HG02970 (cell line): Measurements from ENCODE around the gene TSPAN3.

ENCODE experiments used
- ATAC-seq: cut with Tn5 transposase; IDR thresholded peaks from one replicate; pipeline ENCODE4 v1.9.1; 2021; ENCODE audit warnings: mild to moderate bottlenecking, moderate library complexity, moderate number of reproducible peaks; ENCODE audit not compliant: unreplicated experiment, low FRiP score

TSPAN3 gene

DNA sequence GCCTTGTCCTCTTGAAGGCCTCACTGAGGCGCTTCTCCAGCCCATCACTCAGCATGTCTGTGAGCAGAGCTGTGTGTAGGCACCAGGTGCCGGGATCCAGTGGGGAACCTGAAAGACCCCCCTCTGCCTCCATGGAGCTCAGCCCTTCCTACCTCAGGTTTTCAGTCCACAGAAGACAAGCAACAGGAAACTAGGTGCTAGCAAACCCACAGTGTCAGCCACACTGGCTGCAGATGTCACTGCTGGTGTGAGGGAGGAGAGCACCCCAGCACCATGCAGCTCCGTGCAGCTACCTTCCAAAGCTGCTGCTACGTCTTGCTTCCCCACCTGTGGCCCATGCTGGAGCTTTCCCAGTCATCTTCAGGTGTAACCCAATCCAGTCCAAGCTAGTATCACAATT is 58.0 kb downstream of the TSPAN3 start:
- ATAC-seq: no peak

DNA sequence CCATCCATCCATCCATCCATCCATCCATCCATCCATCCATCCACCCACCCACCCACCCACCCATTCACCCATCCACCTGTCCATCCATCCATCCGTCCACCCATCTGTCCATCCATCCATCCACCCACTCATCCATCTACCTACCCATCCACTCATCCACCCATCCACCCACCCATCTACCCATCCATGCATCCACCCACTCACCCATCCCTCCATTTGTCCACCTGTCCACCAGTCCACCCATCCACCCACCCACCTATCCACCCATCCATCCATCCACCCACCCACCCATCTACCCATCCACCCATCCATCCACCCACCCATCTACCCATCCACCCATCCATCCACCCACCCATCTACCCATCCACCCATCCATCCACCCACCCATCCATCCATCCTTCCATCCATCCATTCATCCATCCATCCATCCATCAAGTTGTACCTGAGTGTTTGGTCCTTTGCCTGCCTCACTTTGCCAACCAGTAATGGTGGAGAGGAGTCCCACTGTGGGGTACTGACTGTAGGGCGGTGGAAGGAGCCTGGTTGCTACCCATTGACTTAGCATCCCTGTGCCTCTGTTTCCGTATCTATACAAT is 58.7 kb downstream of the TSPAN3 start:
- ATAC-seq: no peak

DNA sequence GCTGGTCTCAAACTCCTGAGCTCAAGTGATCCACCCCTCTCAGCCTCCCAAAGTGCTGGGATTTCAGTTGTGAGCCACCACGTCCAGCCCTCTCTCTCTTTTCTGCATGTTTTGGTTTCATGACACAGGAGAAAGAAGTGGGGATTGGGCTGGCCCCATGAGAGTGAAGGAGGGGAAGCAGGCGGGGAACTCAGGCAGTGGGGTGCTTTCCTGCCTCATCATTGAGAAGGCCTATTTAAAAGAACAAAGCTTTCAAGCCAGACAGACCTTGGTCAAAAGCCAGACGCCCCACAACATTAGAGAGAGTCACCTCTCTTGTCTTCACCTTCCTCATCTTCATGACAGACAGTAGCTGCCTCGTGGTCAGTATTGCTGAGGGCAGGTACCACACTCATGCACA is 60.1 kb downstream of the TSPAN3 start:
- ATAC-seq: no peak

DNA sequence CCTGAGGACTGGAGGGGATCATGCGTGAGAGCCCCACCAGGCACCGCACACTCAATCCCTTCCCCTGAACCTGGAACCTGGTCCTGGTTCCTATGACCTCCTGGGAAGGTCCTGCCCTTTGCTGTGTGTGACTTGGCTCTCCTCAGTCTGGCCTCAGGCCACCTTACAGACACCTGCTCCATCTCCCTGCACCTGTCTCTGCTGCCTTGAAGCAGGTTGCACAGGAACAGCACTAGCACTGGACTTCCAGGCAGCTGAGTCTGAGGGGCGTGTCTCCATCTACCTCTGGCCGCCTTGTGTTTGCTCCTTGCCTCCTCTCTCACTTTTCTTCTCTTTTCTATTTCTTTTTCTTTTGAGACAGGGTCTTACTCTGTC is 60.6 kb downstream of the TSPAN3 start:
- no peak for ATAC-seq

DNA sequence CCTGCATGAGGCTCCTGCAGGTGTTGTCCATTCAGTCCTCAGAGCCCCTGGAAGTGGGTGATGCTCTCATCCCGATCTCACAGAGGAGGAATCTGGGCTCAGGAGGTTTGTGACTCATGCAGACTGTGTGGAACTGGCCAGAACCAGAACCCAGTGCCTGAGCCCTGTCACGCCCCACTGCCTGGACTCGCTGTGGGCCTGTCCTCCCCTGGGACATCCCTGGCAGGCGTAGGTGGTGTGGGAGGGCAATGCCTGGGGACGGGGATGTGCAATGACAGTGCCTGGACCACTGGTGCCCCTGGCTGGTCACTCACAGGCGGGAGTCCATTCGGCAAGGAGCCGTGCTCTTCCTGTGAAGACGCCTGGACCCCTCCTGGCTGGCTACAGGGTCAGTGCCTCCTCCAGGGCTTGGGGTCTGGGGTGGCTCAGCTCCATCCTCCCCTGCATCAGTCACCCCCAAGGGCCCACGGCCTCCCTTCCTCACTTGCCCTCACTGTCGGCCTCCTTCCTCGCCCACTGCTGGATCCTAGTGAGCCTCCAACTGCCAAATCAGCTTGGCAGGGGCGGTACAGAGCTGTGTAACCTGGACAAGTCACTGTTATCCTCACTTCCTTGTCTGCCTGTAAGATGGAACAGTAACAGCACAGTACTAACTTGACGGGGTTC is 61.1 kb downstream of the TSPAN3 start:
- no peak for ATAC-seq

DNA sequence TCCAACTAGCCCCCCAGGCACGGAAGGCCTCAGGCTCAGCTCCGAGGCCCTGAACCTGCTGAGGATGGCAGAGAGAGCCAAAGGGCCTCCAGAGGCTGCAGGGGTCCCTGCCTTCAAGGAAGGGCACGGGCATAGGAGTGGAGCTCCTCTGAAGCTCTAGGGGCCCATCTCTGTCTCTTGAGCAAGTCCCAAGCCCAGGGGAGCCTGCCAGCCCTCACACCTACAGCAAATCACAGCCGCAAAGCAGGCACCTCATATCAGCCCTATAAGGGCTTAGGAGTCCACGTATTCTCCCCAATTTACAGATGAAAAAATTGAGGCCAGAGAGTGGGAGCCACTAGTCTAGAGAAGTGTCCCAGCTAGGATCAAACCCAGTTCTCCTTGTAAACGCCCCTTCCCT is 61.7 kb downstream of the TSPAN3 start:
- ATAC-seq: no peak

DNA sequence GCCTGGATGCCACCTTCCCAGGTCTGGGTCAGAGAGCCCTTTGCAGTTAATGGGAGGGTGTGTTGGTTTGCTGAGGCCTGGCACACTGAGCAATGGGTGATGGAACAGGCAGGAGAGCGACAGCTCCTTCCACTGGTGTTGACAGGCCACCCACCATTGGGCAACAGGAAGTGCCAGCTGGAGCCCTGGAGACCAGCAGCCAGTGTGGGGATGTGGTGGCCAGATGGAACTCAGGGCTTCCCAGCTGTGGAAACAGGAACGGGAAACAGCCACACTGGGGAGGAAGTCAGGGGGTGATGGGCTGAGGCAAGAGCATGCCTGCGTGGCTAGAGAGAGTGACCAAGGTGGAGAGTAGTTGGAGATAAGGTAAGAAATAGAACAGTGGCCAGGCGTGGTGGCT is 66.7 kb downstream of the TSPAN3 start:
- ATAC-seq: no peak

DNA sequence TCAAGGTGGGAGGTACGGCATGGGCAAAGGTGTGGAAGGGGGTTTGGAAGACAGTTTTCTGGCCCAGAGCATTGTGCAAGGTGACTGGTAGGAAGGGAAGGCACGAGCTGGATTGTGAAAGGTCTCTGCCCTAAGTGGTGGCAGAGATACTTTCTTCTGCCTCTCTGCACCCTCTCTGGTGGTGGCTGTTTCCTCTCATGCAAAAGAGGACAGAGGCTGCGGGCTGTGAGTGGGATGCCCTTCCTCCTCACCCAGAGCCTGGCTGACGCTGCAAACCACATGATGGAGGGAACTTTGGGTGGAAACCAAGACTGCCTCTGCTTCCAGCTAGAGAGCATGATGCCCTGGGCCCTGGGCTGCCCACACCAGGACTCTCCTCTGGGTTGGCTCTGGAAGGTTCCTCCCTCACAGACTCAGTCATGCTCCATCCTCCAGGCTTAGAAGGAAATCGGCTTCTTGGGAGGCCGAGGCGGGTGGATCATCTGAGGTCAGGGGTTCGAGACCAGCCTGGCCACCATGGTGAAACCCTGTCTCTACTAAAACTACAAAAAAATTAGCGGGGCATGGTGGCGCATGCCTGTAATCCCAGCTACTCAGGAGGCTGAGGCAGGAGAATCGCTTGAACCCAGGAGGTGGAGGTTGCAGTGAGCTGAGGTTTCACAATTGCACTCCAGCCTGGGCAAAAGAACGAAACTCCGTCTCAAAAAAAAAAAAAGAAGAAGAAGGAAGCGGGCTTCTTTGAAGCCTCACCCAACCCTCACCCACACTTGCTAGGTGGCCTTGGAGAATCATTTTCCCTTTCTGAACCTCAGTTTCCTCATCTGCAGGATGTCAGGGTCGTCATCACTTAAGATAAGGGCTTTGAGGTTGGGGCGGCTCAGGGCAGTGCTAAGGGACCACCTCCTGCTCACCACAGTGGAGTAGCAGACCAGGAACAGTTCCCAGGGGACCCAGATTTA is 67.7 kb downstream of the TSPAN3 start:
- no peak for ATAC-seq

DNA sequence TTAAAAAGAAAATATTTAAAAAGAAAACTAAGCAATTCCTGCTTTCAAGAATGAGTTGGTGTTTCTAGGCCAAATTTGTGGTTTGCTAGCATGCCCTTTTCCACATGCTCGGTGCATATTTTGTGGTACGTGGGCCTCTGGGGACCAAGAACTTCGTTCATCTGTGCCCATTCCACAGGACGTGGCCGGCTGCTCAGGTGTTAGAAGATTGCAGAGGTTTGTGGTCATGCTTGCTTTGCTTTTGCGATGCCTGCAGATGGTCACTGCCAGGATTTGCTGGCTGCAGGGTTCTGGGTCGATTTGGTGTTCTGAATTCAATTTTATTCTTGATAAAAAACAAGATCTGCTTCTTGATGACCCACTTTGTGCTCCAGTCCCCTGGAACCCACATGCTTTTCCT is 68.5 kb downstream of the TSPAN3 start:
- ATAC-seq: no peak

DNA sequence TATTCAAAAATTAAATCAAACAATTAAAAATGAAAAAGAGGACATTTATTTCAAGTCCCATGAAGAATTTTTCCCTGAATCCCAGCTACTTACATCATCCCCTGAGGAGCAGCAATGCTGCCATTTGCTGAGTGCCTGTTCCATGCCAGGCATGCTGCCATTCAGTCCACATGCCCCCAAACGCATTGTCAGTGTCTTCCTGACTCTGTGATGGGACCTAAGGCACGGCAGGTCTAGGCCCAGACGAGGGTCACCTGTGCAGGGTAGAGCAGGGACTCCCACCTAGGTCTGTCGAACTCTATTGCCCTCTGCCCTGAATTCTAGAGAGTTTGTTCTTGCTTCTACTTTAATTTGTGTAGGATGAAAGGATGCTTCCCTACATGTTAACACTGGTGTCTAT is 68.9 kb downstream of the TSPAN3 start:
- ATAC-seq: no peak

DNA sequence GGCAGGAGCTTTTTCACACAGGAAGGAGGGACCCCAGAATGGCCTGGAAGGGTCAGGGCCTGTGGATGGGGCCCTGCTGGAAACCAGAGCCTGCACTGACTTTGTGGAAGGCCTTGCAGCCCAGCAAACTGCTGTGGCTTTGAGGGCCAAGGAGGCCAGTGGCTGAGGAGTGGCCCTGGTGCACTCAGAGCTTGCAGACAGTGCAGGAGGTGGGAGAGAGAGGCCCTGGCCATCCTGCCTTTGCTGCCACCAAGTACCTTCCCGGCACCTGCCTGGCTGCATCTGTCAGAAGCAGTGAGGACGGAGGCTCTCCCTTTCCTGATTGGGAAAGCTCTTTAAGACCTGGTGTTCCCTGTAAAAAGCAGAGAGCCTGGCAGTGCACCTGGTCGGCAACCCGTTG is 69.6 kb downstream of the TSPAN3 start:
- ATAC-seq: no peak

DNA sequence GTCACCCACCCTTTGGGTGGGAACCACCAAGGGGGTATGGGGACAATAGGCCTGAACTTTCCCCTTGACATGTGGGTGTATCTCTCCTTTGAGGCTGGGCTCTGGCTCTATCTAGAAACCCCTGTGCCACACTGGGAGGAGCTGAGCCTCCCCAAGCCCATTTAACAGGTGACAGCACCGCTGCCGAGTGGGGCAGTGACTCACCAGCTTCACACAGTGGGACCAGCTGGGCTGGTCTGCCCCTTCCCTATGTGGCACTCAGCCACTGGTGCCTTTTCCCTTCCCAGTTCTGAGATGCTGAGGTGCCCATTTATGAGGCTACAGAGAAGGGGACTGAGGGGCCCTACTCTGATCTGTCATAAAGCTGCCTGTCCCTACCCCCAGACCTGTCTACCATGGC is 70.9 kb downstream of the TSPAN3 start:
- ATAC-seq: no peak

DNA sequence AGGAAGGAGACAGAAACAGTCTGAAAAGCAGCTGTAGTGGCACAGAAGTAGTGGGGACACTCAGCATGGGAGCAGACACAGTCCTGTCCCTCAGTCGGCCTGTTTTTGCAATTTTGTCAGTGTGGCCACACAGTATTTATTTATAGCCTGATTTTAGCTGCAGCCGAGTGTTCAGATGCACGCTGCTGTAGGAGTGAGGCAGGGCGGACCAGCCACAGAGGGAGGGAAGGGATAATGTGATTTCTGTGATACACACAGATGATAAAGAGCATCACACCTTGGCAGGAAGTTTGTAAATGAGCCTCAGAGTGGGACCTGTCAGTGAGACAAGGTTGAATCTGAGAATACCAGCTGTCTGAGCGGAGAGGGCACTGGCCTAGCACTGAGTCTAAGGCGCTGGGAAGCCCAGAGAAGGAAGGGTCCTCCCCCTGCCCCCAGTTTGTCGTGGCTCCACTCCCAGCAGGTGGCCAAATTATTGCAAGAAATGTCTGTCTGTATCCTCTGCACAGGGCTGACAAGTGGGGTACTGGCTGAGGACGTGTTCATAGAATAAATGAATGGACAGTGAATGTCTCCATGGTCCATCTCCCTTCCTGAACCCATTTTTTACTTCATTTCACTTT is 72.1 kb downstream of the TSPAN3 start:
- ATAC-seq: no peak

DNA sequence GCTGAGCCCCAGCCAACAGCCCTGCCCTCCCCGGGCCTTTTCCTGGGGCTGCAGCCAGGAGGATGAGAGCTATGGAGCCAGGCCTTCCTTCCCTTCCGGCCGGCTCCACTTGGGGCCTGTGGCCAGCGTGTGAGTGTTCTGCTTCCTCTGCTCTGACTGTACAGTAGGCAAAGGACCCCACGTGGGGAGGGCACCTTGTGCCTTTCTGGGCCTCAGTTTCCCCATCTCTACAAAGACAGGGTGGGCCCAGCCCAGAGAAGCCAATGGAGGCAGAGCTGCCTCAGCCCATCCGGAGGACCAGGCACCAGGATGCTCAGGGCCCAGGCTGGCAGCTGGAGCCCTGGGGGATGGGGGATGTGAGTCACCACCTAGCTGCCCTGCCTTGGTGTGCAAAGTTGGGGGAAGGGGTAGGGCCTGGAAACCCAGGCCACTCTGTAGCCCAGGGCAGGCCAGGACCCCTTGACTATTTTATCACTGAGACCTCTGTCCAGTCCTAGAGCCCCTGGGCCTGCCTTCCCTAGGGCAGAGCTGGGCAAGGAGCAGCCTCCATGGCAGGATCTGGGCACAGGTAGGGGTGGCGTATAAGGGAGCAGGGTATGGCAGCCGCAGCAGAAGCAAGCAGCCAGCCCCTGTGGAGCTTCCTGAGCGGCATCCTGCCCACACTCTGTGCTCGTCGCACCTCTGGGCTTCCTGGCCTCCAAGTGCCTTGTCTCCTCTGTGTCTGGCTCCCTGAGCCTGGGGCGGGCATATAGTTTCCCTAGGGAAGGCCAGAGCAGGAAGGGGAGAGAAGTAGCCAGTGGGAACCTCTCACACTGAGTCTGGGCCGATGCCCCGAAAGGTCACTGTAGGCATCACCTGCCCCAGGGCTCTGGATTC is 74.1 kb downstream of the TSPAN3 start:
- no peak for ATAC-seq

DNA sequence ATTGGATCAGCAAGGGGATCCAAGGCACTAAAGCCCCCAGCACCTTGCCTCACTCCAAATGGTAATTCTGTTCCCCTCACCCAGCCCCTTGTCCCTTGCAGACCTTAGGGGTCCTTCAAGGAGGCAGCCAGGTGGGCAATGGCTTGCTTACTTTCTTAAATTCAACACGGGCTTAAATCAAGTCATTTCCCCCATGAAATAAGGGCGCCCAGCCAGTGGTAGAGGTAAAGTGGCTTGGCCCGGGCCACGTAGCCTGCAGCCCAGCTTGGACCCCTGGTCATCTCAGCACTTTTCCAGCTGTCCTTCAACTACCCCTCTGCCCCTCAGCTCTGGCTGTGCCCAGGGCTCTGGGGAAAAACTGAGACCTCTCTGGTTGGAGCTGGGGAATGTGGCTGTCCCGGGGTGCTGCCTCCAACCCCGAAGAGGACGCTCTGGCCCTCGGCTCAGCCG is 74.8 kb downstream of the TSPAN3 start:
- no peak for ATAC-seq

DNA sequence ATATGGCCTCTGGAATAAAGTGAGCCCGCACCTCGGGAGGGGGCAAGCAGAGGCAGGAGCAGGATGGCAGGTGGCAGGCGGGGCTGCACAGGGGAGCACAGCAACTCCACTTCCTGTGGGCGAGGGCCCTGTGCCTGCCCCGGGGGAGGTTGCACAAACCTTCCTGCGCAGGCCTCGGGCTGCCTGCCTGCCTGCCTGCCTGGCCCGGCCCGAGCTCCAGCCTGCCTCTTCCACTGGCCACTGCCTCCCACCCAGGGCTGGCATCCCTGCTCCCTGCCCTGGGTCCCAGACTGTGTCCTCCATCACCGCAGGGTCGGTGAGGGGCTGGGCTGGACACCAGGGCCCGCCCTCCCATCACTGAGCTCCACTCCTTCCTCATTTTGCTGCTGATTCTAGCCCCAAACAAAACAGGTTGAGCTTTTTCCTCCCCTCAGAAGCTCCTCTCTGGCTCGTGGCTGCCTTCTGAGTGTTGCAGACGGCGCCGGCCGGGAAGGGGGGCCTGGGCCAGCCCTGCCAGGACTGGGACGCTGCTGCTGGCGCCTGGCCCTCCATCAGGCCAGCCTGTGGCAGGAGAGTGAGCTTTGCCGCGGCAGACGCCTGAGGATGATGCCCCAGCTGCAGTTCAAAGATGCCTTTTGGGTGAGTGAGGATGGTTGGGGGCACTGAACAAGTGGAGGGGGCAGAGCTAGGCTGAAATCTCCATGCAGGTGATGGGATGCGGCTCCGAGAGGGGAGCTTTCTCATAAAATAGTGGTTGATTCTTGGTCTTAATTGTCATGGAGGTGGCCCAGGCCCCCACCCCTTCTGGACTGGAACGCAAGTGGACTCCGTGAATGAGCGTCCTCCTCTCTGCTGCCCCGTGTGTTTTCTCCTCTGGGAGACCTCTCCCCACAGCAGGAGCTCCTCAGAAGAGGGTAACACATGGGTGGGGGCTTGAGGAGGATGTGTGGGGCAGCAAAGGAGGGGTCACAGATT is 75.7 kb downstream of the TSPAN3 start, which contains the start of gene PSTPIP1:
TSS of gene PSTPIP1 (plus strand) at position 156 of the 975 bp plus-strand sequence. CDS start at position 604, 448 bp downstream.
- ATAC-seq: no peak

DNA sequence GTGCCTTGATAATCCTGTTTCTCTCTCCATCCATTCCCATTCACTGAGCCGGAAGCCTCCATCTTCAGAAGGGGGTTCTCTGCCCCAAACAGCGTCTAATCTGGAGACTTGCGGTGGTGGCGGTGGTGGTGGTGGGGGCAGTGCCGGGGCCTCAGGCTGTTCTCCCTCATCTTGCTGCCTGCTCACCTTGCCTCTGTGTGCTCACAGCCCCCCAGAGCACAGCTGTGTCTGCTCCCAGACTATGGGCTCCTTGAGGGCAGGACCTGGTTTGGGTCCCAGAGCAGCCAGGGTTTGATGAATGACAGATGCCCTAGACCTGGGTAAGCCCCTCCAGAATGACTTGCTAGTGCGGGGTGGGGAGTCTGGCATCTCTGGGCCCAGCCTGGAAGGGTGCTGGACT is 76.4 kb downstream of the TSPAN3 start:
- ATAC-seq: no peak

DNA sequence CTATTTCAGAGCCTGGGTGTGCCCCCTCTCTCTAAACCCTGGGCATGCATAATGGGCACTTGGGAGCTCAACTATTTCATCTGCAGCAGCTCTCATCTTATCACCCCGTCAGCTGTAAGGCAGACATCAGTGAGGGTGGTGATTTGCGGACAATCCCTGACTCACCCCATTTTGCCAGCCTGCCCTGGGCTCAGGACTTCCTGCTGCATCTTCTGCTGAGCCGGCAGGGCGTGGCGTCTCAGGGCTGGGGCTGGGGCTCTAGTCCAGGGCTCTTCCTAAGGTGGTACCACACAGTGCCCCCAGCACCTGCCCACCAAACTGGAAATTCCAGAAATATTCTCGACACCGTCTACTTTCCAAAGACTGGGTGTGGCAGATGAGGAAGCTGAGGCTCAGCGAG is 76.9 kb downstream of the TSPAN3 start:
- ATAC-seq: no peak
